ENCODE results near the gene HES7.

- TF ChIP-seq CTCF (IDR thresholded peaks at IDR 0.05), result peak in 5 of 7 experiments; percentile 55 to 87 (median 79)
- TF ChIP-seq POLR2A (IDR thresholded peaks at IDR 0.05), result no peak
These were observed 50.0 kb downstream of the HES7 start for GRCh38 chr17:8073627-8074484.

All from stomach (tissue), 4 donors.